Thoracic aorta (tissue), 2 donors: ENCODE measurements around the gene FAM13C. TPM values are rescaled to one million over a fixed set of nuclear protein-coding genes. Genes with fewer than 3 reads are reported as not detected.

Experiments
- ATAC-seq: fragments of 150-250 bp; one replicate; pipeline ENCODE4 v1.8.0; 2017; ENCODE audit warnings: low read depth; ENCODE audit not compliant: insufficient number of reproducible peaks, low FRiP score
- DNase-seq: peaks from one replicate; pipeline ENCODE4 v3.0.0-alpha.2; 2020; ENCODE audit warnings: low spot score
- H3K27ac ChIP-seq, 2 donors: fragments of 200-600 bp; sonication (generic); 1 replicate in 1 of 2; 2 replicates in 1 of 2; pipeline ENCODE4 v1.5.1; 2016; ENCODE audit warnings: mild to moderate bottlenecking in 2 of 2, moderate library complexity in 2 of 2
- H3K27me3 ChIP-seq: fragments of 200-600 bp; sonication (generic); replicated peaks from 2 replicates; pipeline ENCODE4 v1.6.0; 2016; ENCODE audit warnings: mild to moderate bottlenecking; ENCODE audit not compliant: insufficient read depth
- H3K36me3 ChIP-seq: fragments of 200-600 bp; sonication (generic); one replicate; pipeline ENCODE4 v1.5.1; 2016
- H3K4me1 ChIP-seq, 2 donors: fragments of 200-600 bp; sonication (generic); 1 replicate in 1 of 2; 2 replicates in 1 of 2; pipeline versions ENCODE4 v1.5.1 to v1.6.0; 2016; ENCODE audit warnings: low read depth in 2 of 2, mild to moderate bottlenecking in 1 of 2; ENCODE audit not compliant: control insufficient read depth in 1 of 2
- H3K4me3 ChIP-seq: fragments of 200-600 bp; sonication (generic); 2 replicates; pipeline ENCODE4 v1.5.1; 2016; ENCODE audit warnings: mild to moderate bottlenecking
- H3K9me3 ChIP-seq: fragments of 200-600 bp; sonication (generic); 2 replicates; pipeline ENCODE4 v1.5.1; 2016
- CTCF ChIP-seq: fragments of 200-600 bp; sonication (generic); IDR thresholded peaks from one replicate; pipeline ENCODE4 v1.5.1; 2019; ENCODE audit warnings: antibody characterized with exemption
- total RNA-seq, 2 donors: library from RNA; depleted of rRNA; stranded (reverse); fragments of >200 nt; gene quantifications; one replicate each; pipeline versions ENCODE4 v1.1.0 to v1.2.3, GENCODE V29; 2016

FAM13C gene
- total RNA-seq, 2 donors from 2014 or later, result 20.4 to 30.9 TPM

GRCh38 chr10:59289853-59290252 is 72.5 kb downstream of the FAM13C start:
- no peak for ATAC-seq
- no peaks in the 10 kb centered on the region for H3K9me3 ChIP-seq
- H3K36me3 ChIP-seq, result no peaks in the 10 kb centered on the region
- H3K4me1 ChIP-seq, result peaks cover 0 to 10% of the 10 kb centered on the region in 2 donors
- H3K27ac ChIP-seq, result no peak overlapping the region
- no peaks in the 10 kb centered on the region for H3K27me3 ChIP-seq
- DNase-seq, result no peak
- H3K4me3 ChIP-seq, result no peak overlapping the region
- TF ChIP-seq CTCF, result no peak

- ATAC-seq (no peak), DNase-seq (no peak)
- Histone ChIP-seq H3K9me3 (no peaks in the 10 kb centered on the region), H3K4me3 (no peak overlapping the region), H3K27ac (no peak overlapping the region), H3K4me1 (peaks cover 0 to 20% of the 10 kb centered on the region in 2 donors), H3K27me3 (no peaks in the 10 kb centered on the region), H3K36me3 (no peaks in the 10 kb centered on the region)
- no peak for TF ChIP-seq CTCF
Observed at GRCh38 chr10:59287587-59288255, 74.6 kb downstream of the FAM13C start.

- Histone ChIP-seq H3K4me1 (peaks cover 0 to 24% of the 10 kb centered on the region in 2 donors), H3K27ac (no peak overlapping the region), H3K36me3 (no peaks in the 10 kb centered on the region), H3K4me3 (no peak overlapping the region), H3K9me3 (no peaks in the 10 kb centered on the region), H3K27me3 (no peaks in the 10 kb centered on the region)
- ATAC-seq, result no peak
- no peak for DNase-seq
- no peak for TF ChIP-seq CTCF
Observed at GRCh38 chr10:59285848-59286247, 76.5 kb downstream of the FAM13C start.

GRCh38 chr10:59285073-59285472 is 77.3 kb downstream of the FAM13C start:
- ATAC-seq (no peak), DNase-seq (no peak)

More at GRCh38 chr10:59285073-59285472, 77.3 kb downstream of the FAM13C start:
- no peak for TF ChIP-seq CTCF
- Histone ChIP-seq H3K4me1 (peaks cover 0 to 24% of the 10 kb centered on the region in 2 donors), H3K27ac (no peak overlapping the region), H3K4me3 (no peak overlapping the region), H3K9me3 (no peaks in the 10 kb centered on the region), H3K36me3 (no peaks in the 10 kb centered on the region), H3K27me3 (no peaks in the 10 kb centered on the region)
